ENCODE data around the gene UBXN2A.
"Not testable (repeated sequence)": the region's sequence is repeated elsewhere in the genome, so short reads cannot be mapped to it uniquely, and the experiment has no call there.

Gene UBXN2A

DNA sequence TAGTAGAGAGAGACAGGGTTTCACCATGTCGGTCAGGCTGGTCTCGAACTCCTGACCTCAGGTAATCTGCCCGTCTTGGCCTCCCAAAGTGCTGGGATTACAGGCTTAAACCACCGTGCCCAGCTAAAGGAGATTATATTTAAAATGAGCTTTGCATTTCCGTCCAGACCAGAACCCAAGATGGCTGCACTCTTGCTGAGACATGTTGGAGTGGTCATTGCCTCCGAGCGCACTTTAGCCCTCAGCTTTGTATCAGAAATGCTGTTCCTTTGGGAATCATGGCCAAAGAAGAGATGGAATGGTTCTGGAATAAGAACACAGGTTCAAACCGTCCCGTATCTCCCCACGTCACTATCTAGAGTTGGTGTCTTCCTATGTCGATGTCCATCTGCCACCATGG lies 3.4 kb downstream of the UBXN2A start:
- no peak for DNase-seq

DNA sequence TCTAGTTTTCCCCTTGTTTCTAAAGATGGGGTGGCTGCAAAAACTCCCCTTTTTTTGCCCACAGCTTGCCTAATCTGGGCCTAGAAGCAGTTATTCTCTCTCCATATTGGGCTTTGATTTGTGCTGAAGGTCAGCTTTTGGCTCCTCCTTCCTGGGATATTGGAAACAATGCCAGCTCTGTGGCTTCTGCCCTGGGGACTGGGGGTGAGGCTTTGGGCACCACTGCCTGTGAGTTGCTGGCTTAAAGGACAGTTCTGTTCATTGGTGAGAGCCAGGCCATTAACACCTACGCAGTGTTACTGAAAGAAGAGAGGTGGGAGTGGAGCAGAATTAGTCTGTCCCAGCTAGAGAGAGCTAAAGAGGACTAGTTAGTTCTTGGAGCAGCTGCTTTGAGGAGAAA lies 4.3 kb downstream of the UBXN2A start:
- no peak for DNase-seq

GRCh38 chr2:23944976-23945375 lies 4.7 kb downstream of the UBXN2A start:
- no peak for DNase-seq

GRCh38 chr2:23947350-23947749 lies 7.1 kb downstream of the UBXN2A start:
- DNase-seq = no peak

GRCh38 chr2:23952558-23952957 lies 12.3 kb downstream of the UBXN2A start:
- DNase-seq = not testable (repeated sequence)

DNA sequence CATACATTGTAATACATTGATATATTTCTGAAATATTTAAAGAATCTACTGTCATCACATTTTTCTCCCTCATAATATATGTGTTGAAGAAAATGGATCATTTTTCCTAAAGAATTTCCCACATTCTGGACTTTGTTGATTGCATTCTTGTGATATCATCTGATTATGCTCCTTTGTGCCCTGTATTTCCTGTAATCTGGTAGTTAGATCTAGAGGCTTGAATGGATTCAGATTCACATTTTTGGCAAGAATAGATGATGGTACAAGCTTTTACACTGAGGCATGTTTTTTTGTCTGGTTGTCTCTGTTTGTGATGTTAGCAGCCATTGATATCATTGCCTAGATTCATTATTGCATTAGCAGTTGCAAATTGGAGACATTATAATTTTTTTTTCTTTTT lies 13.4 kb downstream of the UBXN2A start:
- no peak for DNase-seq

GRCh38 chr2:23954325-23955014 lies 14.2 kb downstream of the UBXN2A start:
- no peak for DNase-seq

GRCh38 chr2:23967846-23968245 lies 27.6 kb downstream of the UBXN2A start:
- DNase-seq = no peak

DNA sequence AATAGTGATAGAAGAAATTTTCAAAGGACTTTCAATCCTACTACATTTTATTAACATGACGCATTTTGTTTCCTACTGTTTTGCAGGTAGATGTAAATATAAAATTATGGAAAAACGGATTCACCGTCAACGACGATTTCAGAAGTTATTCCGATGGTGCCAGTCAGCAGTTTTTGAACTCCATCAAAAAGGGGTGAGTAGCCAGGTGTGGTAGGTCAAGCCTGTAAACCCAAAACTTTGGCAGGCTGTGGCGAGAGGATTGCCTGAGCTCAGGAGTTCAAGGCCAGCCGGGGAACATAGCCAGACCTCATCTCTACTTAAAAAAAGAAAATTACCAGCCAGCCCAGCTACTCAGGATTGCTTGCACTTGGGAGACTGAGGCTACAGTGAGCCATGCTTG lies 36.6 kb downstream of the UBXN2A start:
- no peak for DNase-seq

GRCh38 chr2:23988371-23988770 lies 48.1 kb downstream of the UBXN2A start:
- no peak for DNase-seq

DNA sequence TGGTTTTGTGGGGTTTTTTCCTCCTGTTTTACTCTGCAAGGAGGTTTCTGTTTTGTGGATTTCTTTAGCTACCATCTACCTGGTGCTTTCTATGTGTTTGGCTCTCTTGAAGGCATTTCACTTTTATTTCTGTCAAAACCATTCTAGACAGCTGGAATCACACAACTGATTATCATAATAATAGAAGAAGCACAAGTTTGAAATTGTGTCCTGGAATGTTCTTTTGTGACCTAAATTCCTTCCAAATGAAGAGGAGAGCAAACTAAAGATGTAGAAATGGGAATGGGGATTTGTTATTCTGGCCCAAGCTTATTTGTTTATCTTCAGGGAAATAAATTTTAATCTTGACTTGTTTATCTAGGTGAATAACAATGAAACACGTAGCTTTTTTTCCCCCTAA lies 52.7 kb downstream of the UBXN2A start:
- DNase-seq = no peak

GRCh38 chr2:23993736-23994269 lies 53.5 kb downstream of the UBXN2A start:
- no peak for DNase-seq

DNA sequence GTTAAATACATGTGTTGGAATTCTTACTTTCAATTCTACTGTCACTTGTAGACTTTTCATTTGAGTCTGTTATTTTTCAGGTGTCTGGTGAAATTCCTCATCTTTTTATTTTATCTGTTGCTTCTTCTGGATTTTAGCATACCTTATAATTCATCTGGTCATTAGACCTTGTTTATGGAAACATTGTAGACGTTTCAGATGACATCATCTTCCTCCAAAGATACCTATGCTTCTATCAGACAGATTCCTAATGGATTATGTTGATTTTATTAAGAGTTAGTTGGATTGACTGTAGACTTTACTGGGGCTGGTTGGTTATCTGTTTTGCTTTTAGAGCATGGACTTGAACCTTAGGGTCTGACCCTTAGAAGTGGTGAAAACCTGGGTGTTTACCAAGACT lies 54.3 kb downstream of the UBXN2A start:
- DNase-seq = no peak

DNA sequence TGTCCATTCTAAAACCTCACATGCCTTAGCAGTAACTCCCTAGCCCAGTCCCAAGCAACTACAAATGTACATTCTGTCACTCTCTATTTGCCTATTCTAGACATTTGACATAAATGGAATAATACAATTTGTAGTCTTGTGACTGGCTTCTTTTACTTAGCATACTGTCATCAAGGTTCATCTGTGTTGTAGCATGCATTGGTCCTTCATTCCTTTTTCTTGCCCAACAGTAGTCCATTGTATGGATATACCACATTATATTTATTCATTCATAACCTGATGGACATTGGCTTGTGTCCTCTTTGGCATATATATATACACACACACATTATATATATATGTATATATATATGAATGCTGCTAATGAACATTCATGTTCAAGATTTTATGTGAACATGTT lies 67.4 kb downstream of the UBXN2A start:
- no peak for DNase-seq

DNA sequence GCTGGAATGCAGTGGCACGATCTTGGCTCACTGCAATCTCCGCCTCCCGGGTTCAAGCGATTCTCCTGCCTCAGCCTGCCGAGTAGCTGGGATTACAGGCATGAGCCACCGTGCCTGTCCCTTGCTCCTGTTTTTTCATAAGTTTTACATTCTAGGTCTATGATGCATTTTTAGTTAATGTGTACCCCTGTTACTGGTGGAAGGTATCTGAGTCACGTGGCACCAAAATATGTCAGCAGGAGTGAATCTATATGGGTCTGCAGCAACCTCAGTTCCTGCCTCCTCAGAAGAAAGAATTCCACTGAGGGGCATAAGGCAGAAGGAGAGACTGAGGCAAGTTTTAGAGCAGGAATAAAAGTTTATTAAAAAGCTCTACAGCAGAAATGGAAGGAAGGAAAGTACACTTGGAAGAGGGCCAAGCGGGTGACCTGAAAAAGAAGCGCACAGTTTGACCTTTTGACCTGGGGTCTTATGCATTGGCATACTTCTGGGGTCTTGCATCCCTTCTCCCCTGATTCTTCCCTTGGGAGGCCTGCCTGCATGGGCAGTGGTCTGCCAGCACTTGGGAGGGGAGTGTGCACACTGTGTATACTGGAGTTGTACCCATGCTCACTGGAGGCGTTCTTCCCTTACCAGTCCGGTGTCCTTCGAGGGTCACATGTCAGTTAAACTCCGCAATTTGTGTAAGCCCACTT lies 68.6 kb downstream of the UBXN2A start:
- DNase-seq = no peak

- DNase-seq = no peak
Observed at GRCh38 chr2:24009367-24009679, 69.1 kb downstream of the UBXN2A start.

- DNase-seq = no peak
Observed at GRCh38 chr2:24009680-24010476, 69.6 kb downstream of the UBXN2A start, which contains the start of gene MFSD2B. MFSD2B (plus strand) TSS chr2:24010085; CDS start chr2:24010097, 12 bp downstream.

DNA sequence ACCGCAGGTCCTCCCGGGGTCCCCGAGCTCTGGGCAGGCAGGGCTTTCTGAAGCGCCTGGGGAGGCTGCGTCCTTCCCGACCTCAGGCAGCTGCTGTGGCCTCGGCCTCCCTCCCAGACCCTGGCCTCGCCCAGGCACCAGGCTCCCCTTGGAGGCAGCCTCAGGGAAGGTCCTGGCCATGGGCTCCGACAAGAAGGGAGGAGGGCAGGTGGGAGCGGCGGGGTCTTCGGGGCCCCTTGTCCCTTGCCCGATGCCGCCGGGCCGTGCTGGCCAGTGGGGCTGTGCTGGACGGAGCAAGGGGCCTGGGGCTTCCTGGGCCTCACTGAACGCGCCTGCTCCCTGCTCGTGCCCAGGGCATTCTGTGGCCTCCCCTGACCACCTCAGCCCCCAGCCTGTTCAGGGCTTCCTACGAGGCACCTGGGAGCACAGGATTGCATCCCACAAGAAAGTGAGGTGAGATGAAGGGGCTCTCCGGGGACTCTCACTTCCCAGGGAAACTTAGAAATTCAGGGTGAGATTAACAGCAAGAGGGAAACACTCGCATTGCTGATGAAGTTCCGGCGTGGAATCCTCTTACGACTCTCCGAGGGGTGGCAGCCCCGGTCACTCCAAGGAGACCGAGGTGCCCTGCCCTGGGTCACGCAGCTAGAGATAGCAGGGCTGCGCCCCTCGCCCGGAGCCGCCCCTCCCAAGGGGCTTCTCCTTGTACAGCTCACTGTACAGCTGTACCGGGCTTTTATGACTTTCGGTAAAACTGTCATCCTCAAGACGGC lies 70.4 kb downstream of the UBXN2A start:
- DNase-seq = no peak

DNA sequence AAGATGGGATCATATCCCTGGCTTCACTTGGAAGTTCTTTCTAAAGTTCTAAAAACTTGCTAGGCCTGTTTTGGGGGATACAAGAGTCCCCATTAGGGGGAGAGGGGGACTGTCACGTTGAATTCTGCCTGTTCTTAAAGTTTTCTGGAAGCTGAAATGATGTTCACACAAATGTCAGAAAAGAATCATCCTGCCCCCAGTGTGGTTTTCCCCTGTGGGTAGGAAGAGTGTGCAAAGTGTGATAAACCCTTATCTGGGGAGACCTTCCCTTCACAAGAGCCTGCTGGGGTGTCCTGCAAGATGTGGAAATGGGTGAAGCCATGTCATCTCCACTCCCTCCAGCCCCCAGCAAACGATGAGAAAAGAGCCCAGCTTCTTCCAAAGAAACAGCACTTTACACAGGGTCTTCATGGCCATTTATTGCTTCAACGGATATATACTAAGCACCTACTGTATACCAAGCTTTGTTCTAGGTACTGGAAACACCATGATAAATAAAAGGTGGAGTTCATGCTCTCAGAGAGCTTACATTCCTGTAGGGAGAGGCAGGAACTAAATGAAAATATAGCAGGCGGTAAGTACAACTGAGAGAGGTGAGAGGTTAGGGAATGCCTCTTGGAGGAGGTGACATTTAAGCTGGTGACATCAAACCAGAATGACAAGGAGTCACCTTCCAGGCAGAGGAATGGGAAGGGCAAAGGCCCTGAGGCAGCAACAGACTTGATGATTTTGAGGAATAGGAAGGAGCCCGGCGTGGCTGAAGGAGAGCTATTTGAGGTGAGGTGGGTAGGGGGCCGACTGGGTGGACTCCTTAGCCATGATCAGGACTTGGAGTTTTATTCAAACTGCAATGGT lies 71.2 kb downstream of the UBXN2A start:
- no peak for DNase-seq

GRCh38 chr2:24012521-24013188 lies 72.4 kb downstream of the UBXN2A start:
- DNase-seq = no peak

DNA sequence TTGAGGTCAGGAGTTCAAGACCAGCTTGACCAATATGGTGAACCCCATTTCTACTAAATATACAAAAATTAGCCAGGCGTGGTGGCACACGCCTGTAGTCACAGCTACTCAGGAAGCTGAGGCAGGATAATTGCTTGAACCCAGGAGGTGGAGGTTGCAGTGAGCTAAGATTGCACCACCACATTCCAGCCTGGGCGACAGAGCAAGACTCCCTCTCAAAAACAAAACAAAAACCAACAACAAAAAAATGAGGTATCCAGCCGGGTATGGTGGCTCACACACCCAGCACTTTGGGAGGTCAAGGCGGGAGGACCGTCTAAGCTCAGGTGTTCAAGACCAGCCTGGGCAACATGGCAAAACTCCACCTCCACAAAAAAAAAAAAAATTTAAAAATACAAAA lies 74.6 kb downstream of the UBXN2A start:
- not testable (repeated sequence) for DNase-seq

All from activated CD4-positive, alpha-beta T cell treated with anti-CD3 and anti-CD28 coated beads for 1 hour (primary cell).